ENCODE results near the gene CCDC33.

The CCDC33 gene

GRCh38 chr15:74208901-74209559 is 27.1 kb upstream of the CCDC33 start:
- no peak for DNase-seq (ENCODE audit: low read depth in 2 of 2)

GRCh38 chr15:74209560-74209958 is 26.6 kb upstream of the CCDC33 start:
- no peak for DNase-seq (ENCODE audit: low read depth in 2 of 2)

GRCh38 chr15:74209997-74210671 is 26.0 kb upstream of the CCDC33 start:
- no peak for DNase-seq (ENCODE audit: low read depth in 2 of 2)

DNA sequence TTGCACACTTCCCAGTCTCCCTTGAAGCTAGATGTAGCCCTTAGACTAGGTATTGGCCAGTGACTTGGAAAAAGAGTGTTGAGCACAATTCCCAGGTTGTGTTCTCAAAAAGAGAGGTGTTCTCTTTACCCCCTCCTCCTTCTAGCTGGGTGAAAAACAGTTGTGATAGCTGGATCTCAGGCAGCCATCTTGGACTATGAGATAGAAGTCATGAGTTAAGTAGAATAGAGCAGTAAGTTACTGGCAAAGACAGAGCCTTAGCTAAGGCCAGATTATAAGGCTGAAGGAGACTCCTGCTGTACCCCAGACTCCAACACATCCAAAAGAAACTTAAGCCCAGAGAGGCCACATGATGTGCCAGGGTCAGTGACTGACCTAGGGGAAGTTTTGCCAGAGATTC is 25.4 kb upstream of the CCDC33 start:
- DNase-seq (ENCODE audit: low read depth in 2 of 2) = no peak

DNA sequence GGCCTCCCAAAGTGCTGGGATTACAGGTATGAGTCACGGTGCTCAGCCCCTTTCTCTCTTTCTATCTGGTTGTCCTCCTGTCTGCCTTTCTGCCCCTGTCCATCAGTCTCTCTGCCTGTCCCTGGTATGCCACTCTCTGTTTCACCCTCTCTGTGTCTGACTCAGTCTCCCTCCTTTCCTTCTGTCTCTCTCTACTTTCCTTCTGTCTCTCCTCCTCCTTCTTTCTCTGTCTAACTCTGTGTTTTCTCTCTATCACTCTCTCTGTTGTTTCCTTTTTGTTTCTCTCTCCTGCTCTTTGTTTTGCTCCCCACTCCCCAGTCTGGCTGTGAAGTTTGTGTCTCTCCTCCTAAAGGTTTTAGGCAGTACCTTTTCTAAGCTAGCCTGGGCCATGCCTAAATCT is 24.5 kb upstream of the CCDC33 start:
- DNase-seq (ENCODE audit: low read depth in 2 of 2) = no peak

DNA sequence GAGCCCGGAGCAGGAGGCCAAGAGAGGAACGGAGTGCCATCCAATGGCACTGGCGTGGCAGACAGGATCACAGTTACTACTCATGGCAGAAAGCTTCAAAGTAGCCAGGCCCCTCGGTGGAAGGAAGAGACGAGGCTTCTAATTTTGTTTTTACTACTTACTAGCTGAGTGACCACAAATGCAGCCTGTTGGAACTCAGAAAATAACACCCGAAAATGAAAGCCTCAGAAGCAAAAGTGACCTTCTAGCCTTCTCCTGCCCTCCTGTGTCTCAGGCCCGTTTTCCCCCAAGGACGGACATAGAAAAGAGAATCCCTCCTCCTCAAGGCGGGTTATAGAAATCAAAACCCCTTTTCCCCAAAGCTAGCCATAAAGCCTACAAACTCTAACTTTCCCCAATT is 23.6 kb upstream of the CCDC33 start:
- DNase-seq (ENCODE audit: low read depth in 2 of 2) = no peak

DNA sequence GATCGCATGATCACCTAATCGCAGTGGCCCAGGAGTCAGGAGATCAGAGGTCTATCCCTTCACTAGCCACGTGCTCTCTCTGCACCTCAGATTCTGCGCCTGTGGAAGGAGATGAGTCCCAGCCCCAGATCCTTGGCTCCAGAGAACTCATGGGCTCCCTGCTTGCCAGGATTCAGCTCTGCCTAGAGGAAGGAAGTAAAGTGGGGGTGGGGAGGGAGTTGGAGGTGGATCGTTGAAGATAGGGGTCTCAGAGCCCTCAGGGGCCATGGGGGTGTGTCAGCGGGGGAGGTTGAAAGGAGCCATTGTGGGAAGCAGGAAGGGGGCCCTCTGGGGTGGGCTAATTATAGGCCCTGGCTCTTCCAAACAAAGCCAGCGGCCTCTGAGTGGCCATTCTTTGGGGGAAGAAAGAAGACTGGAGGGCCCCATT is 22.3 kb upstream of the CCDC33 start:
- no peak for DNase-seq (ENCODE audit: low read depth in 2 of 2)

- no peak for DNase-seq (ENCODE audit: low read depth in 2 of 2)
These were observed 21.7 kb upstream of the CCDC33 start for GRCh38 chr15:74214324-74215021.

GRCh38 chr15:74215958-74216357 is 20.2 kb upstream of the CCDC33 start:
- no peak for DNase-seq (ENCODE audit: low read depth in 2 of 2)

- DNase-seq (ENCODE audit: low read depth in 2 of 2) = no peak
These were observed 19.2 kb upstream of the CCDC33 start for GRCh38 chr15:74216949-74217348.

- no peak for DNase-seq (ENCODE audit: low read depth in 2 of 2)
These were observed 17.9 kb upstream of the CCDC33 start for GRCh38 chr15:74217907-74218885.

DNA sequence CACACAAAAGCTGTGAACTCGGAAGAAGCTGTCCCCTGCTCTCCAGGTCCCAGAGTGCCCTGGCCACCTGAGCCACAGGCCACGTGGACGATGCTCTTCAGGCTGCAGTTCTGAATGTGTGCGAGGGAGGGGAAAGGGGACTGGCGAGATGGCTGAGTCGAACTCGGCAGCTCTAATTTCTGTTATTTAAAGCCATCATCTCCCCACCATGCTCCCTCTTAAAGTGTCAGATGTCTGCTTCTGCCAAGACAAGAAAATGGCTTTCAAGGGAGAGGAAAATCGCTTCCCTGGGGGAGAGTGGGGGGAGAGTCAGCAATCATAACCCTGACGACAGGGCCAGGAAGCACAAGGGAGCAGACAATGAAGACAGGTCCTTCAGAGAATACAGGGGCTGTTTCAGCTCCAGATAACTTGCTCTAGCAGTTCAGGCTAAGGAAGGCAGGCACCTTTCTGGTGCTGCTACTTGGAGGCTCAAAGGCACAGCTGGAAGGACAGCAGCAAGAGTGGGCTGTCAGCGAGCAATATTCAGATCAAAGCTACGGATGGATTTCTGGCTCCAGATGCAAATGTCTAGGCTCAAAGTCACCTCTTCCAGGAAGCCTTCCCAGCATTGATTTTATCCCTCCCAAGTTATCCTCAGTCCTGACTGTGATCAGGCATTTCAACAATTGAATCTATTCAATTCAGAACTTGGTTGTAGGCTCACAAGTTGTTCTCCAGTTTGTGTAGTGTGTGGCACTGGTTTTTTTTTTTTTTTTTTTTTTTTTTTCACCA is 15.5 kb upstream of the CCDC33 start:
- DNase-seq (ENCODE audit: low read depth in 2 of 2) = no peak

- no peak for DNase-seq (ENCODE audit: low read depth in 2 of 2)
These were observed 14.5 kb upstream of the CCDC33 start for GRCh38 chr15:74221399-74222239.

DNA sequence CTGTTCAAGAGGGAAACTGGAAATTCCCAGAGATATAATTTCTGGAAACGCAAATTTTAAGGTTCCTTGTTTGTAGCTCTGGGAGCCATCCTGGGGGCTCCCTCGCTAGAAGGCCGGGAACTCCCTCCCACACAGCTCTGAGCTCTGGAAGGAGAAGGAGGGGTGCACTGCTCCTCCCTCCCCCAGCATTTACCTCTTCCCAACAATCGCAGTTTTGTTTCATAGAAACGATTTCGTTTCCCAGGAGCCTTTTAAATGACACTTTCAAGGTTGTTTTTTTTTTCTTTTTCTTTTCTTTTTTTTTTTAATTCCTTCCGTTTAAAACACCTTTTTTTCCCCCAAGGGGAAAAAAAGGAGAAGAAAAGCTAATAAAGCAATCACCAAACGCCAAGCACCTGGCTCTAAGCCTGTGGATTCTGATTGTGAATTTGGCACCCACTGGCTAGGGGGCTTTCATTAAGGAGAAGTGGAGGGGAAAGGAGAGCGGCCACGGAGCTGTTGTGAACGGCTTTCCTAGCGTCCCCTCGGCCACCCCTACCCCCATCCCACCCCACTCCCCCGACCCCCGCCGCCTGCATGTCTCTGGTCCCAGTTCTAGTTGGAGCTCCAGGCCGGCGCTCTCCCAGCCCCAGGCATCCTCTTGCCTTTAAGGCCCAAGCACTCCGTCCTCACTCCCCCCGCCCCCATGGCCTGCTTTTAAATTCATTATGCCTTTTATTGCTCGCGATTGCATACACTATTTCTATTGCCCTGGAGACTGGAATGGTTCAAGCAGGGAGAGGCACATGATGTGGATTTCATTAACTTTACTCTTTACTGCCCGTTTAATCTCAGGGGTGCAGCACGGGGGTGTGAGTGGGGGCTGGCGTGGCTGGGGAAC is 13.6 kb upstream of the CCDC33 start:
- DNase-seq (ENCODE audit: low read depth in 2 of 2) = no peak

GRCh38 chr15:74225928-74226327 is 10.2 kb upstream of the CCDC33 start:
- no peak for DNase-seq (ENCODE audit: low read depth in 2 of 2)

GRCh38 chr15:74226761-74227540 is 9.2 kb upstream of the CCDC33 start:
- DNase-seq (ENCODE audit: low read depth in 2 of 2) = no peak

DNA sequence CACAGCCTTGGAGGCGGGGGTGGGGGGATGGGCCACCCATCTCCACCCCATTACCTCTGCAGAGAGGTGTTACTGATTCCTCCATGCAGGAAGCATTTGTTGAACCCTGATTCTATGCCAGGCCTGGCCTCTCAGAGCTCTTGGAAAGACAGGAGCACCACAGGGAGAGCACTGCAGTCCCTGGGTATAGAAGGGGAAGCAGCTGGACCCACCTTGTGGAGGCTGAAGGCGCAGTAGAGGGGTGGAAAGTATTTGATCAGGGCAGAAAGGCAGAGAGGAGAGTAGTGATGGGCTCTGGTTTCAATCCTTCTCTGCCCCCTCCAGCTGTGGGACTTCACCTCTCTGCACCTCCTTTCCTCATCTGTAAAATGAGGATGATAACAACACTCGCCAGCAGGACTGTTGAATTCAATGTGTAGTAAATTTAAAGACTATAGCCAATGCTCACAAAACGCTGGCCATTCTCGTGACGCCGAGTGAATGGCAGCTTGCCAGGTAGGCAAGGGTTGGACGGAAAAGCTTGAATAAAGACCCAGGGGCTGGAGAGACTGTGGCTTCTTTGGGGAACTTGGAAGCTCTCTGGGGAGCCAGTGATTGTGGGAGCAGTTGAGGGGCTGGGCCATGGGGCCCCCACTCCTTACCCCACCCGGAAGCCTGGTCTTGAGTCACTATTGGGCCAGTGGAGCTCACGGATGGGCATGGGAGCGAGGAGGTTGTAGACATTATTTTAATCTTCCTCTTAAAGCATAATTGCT is 8.0 kb upstream of the CCDC33 start:
- no peak for DNase-seq (ENCODE audit: low read depth in 2 of 2)

GRCh38 chr15:74228723-74229081 is 7.4 kb upstream of the CCDC33 start:
- DNase-seq (ENCODE audit: low read depth in 2 of 2) = no peak

Data from activated CD4-positive, alpha-beta T cell treated with anti-CD3 and anti-CD28 coated beads for 24 hours (primary cell).